ENCODE results near the gene S1PR5.
A peak's percentile ranks its signal among the peaks of the same experiment; 100 is the strongest.
"Not testable (repeated sequence)": the region's sequence is repeated elsewhere in the genome, so short reads cannot be mapped to it uniquely, and the experiment has no call there.

The S1PR5 gene

GRCh38 chr19:10517361-10517759 lies at the start of gene S1PR5:
TSS of gene S1PR5 (minus strand) at chr19:10517447. CDS start at chr19:10515011, 2,436 bp downstream.
- no peak for DNase-seq (ENCODE audit: low read depth in 2 of 2)

- DNase-seq (ENCODE audit: low read depth in 2 of 2): no peak
Measured at GRCh38 chr19:10566658-10567410, 49.6 kb upstream of the S1PR5 start.

GRCh38 chr19:10566408-10566657 lies 49.1 kb upstream of the S1PR5 start:
- DNase-seq (ENCODE audit: low read depth in 2 of 2): no peak

- peak; percentile 87 to 90 for DNase-seq (ENCODE audit: low read depth in 2 of 2)
Measured at GRCh38 chr19:10565567-10566407, 48.5 kb upstream of the S1PR5 start, which contains the start of gene KRI1. TSS of gene KRI1 (minus strand) at chr19:10566010. CDS start at chr19:10565999, 11 bp downstream.

GRCh38 chr19:10565028-10565566 lies 47.9 kb upstream of the S1PR5 start:
- peak in 1 of 2 experiments; percentile 15 for DNase-seq (ENCODE audit: low read depth in 2 of 2)

- DNase-seq (ENCODE audit: low read depth in 2 of 2): no peak
Measured at GRCh38 chr19:10562609-10563008, 45.4 kb upstream of the S1PR5 start.

- no peak for DNase-seq (ENCODE audit: low read depth in 2 of 2)
Measured at GRCh38 chr19:10560154-10560553, 42.9 kb upstream of the S1PR5 start.

GRCh38 chr19:10557603-10558197 lies 40.5 kb upstream of the S1PR5 start:
- no peak for DNase-seq (ENCODE audit: low read depth in 2 of 2)

GRCh38 chr19:10555610-10555973 lies 38.3 kb upstream of the S1PR5 start:
- no peak for DNase-seq (ENCODE audit: low read depth in 2 of 2)

- no peak for DNase-seq (ENCODE audit: low read depth in 2 of 2)
Measured at GRCh38 chr19:10554760-10555609, 37.7 kb upstream of the S1PR5 start.

GRCh38 chr19:10553943-10554381 lies 36.7 kb upstream of the S1PR5 start:
- DNase-seq (ENCODE audit: low read depth in 2 of 2): no peak

GRCh38 chr19:10553087-10553667 lies 35.9 kb upstream of the S1PR5 start:
- no peak for DNase-seq (ENCODE audit: low read depth in 2 of 2)

- no peak for DNase-seq (ENCODE audit: low read depth in 2 of 2)
Measured at GRCh38 chr19:10552510-10553053, 35.3 kb upstream of the S1PR5 start.

- no peak for DNase-seq (ENCODE audit: low read depth in 2 of 2)
Measured at GRCh38 chr19:10551698-10552301, 34.6 kb upstream of the S1PR5 start.

- DNase-seq (ENCODE audit: low read depth in 2 of 2): not testable (repeated sequence)
Measured at GRCh38 chr19:10551006-10551405, 33.8 kb upstream of the S1PR5 start.

- no peak for DNase-seq (ENCODE audit: low read depth in 2 of 2)
Measured at GRCh38 chr19:10550336-10550735, 33.1 kb upstream of the S1PR5 start.

GRCh38 chr19:10549733-10550132 lies 32.5 kb upstream of the S1PR5 start:
- DNase-seq (ENCODE audit: low read depth in 2 of 2): no peak

GRCh38 chr19:10548746-10549276 lies 31.6 kb upstream of the S1PR5 start:
- DNase-seq (ENCODE audit: low read depth in 2 of 2): no peak

- no peak for DNase-seq (ENCODE audit: low read depth in 2 of 2)
Measured at GRCh38 chr19:10546817-10547216, 29.6 kb upstream of the S1PR5 start.

GRCh38 chr19:10544753-10545251 lies 27.6 kb upstream of the S1PR5 start:
- no peak for DNase-seq (ENCODE audit: low read depth in 2 of 2)

All from fibroblast of skin of left biceps (primary cell).